ENCODE data around the gene NUP93.
A peak's percentile ranks its signal among the peaks of the same experiment; 100 is the strongest.

GRCh38 chr16:56793492-56793891 lies 63.6 kb downstream of the NUP93 start:
- TF ChIP-seq CTCF (IDR thresholded peaks at IDR 0.05 in 8 of 11, conservative IDR thresholded peaks at IDR 0.05 in 3 of 11) (peak in 4 of 11 experiments; percentile 8 to 16 (median 15)), POLR2A (IDR thresholded peaks at IDR 0.05) (no peak), POLR2AphosphoS5 (IDR thresholded peaks at IDR 0.05) (no peak)

Measured in spleen (tissue), 7 donors.